Caco-2 (cell line): ENCODE results near the gene YAF2. TPM values are rescaled to one million over a fixed set of nuclear protein-coding genes. Genes with fewer than 3 reads are reported as not detected.

Experiments
- BruUV-seq: library from RNA; stranded (reverse); fragments of 400-500 nt; replicated peaks from 2 replicates; lab custom pipeline; 2021; lab: Mats Ljungman, UMichigan
- CTCF ChIA-PET: fragments of 300-600 bp; sonication (Branson Sonifier 250); formaldehyde crosslinking; loops from one replicate; lab custom pipeline; 2022; ENCODE audit warnings: antibody characterized with exemption; lab: Charles Lee
- POLR2A ChIA-PET: fragments of 300-600 bp; sonication (Branson Sonifier 250); formaldehyde crosslinking; loops from one replicate; lab custom pipeline; 2022; ENCODE audit warnings: antibody characterized with exemption; lab: Charles Lee
- DNase-seq, 2 experiments: peaks; one replicate each; pipeline versions ENCODE4 v3.0.0 to v3.0.0-alpha.2; 2020 to 2022
- H3K27me3 ChIP-seq: replicated peaks from 2 replicates; pipeline ENCODE4 v1.6.0; 2011; ENCODE audit warnings: low read length; ENCODE audit not compliant: control insufficient read depth, insufficient read depth
- H3K36me3 ChIP-seq: 2 replicates; pipeline ENCODE4 v1.5.1; 2011; ENCODE audit warnings: low read length; ENCODE audit not compliant: control insufficient read depth, insufficient read depth
- H3K4me1 ChIP-seq: fragments of 250-450 bp; sonication (Bioruptor Pico); 2 replicates; pipeline ENCODE4 v1.5.1; 2020; ENCODE audit warnings: mild to moderate bottlenecking
- H3K4me3 ChIP-seq: 2 replicates; pipeline ENCODE4 v1.5.1; 2011; ENCODE audit warnings: low read depth, mild to moderate bottlenecking, control low read depth, low read length
- H3K9me3 ChIP-seq: fragments of 250-450 bp; sonication (Bioruptor Pico); 2 replicates; pipeline ENCODE4 v1.5.1; 2020; ENCODE audit warnings: mild to moderate bottlenecking, moderate library complexity
- H3K27ac Mint-ChIP-seq: one replicate; pipeline ENCODE4 v1.8.0; 2022; ENCODE audit warnings: mixed read lengths; ENCODE audit not compliant: unreplicated experiment
- H3K27me3 Mint-ChIP-seq: one replicate; pipeline ENCODE4 v1.8.0; 2022; ENCODE audit warnings: mixed read lengths; ENCODE audit not compliant: insufficient read depth, unreplicated experiment
- H3K36me3 Mint-ChIP-seq: one replicate; pipeline ENCODE4 v1.8.0; 2022; ENCODE audit warnings: mild to moderate bottlenecking, mixed read lengths; ENCODE audit not compliant: insufficient read depth, unreplicated experiment
- H3K4me1 Mint-ChIP-seq: one replicate; pipeline ENCODE4 v1.8.0; 2022; ENCODE audit warnings: low read depth, mixed read lengths; ENCODE audit not compliant: unreplicated experiment
- H3K4me3 Mint-ChIP-seq: one replicate; pipeline ENCODE4 v1.8.0; 2022; ENCODE audit warnings: mild to moderate bottlenecking, moderate library complexity, mixed read lengths; ENCODE audit not compliant: unreplicated experiment
- H3K9me3 Mint-ChIP-seq: one replicate; pipeline ENCODE4 v1.8.0; 2022; ENCODE audit warnings: mixed read lengths; ENCODE audit not compliant: unreplicated experiment
- intact Hi-C: fragments of 100-400 bp; cut with micrococcal nuclease; formaldehyde crosslinking; loops from one replicate; pipeline ENCODE4 v1.10.0; 2022; ENCODE audit not compliant: unreplicated experiment
- total RNA-seq: library from RNA; stranded (reverse); gene quantifications from 2 replicates; pipeline ENCODE4 v1.2.3, GENCODE V29; 2022
- TF ChIP-seq, protein P1 (sequence below), 2 experiments: fragments of 200-600 bp in 1 of 2; IDR thresholded peaks; 1 replicate in 1 of 2; 2 replicates in 1 of 2; pipeline versions ENCODE4 v1.5.1 to v1.8.0; 2011 to 2022; ENCODE audit warnings: antibody characterized with exemption in 1 of 2, control low read depth in 1 of 2, inconsistent platforms in 1 of 2, low read depth in 1 of 2, low read length in 1 of 2, mild to moderate bottlenecking in 1 of 2, moderate library complexity in 1 of 2; ENCODE audit not compliant: insufficient read depth in 1 of 2, severe bottlenecking in 1 of 2, unreplicated experiment in 1 of 2

YAF2 gene
- total RNA-seq, 1 experiment from 2014 or later, result 29.2 TPM

DNA sequence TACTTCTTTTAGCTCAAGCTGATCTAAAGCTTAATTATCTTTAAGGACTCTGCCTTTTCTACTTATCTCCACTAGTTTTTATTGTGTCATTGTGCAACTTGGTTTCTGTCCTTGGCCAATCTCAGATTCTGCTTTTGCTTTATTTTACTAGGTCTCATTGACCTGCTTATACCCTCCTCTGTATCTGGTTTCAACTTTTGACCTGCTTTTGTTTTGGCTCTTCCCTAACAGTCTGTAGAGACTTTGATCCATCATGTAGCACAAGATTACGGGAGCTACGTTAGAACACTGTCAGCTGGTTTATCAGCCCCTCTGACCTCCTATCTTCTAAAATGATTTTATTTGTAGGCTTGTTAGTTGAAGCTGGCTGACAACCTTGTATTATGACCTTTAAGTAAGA lies 44.2 kb upstream of the YAF2 start:
- POLR2A ChIA-PET, result no interaction called here
- CTCF ChIA-PET, result interaction anchor here (1.3 kb wide), 1 partner anchor 50 kb away, joined by 3 read pairs; no protein-coding TSS in a partner anchor
- Mint-ChIP-seq H3K9me3 (no peaks in the 10 kb centered on the region), H3K27ac (no peak overlapping the region), H3K4me3 (no peak overlapping the region), H3K27me3 (peaks cover 2% of the 10 kb centered on the region), H3K4me1 (peaks cover 7% of the 10 kb centered on the region), H3K36me3 (no peaks in the 10 kb centered on the region)
- Histone ChIP-seq H3K4me3 (no peak overlapping the region), H3K9me3 (no peaks in the 10 kb centered on the region), H3K4me1 (peaks cover 20% of the 10 kb centered on the region), H3K36me3 (no peaks in the 10 kb centered on the region), H3K27me3 (peaks cover 1% of the 10 kb centered on the region; the same call in 1 of the 2 replicates)
- DNase-seq, result no peak
- no TSS peak for BruUV-seq
- TF ChIP-seq, protein P1, sequence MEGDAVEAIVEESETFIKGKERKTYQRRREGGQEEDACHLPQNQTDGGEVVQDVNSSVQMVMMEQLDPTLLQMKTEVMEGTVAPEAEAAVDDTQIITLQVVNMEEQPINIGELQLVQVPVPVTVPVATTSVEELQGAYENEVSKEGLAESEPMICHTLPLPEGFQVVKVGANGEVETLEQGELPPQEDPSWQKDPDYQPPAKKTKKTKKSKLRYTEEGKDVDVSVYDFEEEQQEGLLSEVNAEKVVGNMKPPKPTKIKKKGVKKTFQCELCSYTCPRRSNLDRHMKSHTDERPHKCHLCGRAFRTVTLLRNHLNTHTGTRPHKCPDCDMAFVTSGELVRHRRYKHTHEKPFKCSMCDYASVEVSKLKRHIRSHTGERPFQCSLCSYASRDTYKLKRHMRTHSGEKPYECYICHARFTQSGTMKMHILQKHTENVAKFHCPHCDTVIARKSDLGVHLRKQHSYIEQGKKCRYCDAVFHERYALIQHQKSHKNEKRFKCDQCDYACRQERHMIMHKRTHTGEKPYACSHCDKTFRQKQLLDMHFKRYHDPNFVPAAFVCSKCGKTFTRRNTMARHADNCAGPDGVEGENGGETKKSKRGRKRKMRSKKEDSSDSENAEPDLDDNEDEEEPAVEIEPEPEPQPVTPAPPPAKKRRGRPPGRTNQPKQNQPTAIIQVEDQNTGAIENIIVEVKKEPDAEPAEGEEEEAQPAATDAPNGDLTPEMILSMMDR (IDR thresholded peaks at IDR 0.05; ENCODE audit: insufficient read depth in 1 of 2, low read depth in 1 of 2, low read length in 1 of 2, severe bottlenecking in 1 of 2, unreplicated experiment in 1 of 2), result no peak
- intact Hi-C loops, result loop anchor here (5.0 kb wide), 1 partner anchor 155 kb away; no protein-coding TSS in a partner anchor

DNA sequence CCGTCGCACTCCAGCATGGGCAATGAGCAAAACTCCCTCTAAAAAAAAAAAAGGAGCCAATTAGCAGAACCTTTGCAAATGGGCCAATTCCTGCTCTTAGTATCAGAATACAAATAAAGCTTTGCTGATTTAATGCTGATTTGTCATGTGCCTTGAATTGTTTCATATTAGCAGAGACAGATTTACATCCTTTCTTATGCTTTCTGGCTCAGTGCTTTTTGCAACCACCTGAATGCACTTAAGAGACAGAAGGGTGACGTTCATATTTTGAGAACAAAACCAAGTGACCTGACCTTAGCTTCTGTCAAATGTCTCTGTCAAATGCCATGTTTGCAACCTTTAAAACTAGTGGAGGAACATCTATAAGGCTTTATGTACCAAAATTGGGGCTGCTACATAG lies 43.8 kb upstream of the YAF2 start:
- Mint-ChIP-seq H3K4me1 (peaks cover 7% of the 10 kb centered on the region), H3K27me3 (peaks cover 5% of the 10 kb centered on the region), H3K36me3 (no peaks in the 10 kb centered on the region), H3K9me3 (no peaks in the 10 kb centered on the region), H3K27ac (no peak overlapping the region), H3K4me3 (no peak overlapping the region)
- intact Hi-C loops, result loop anchor here (5.0 kb wide), 1 partner anchor 155 kb away; no protein-coding TSS in a partner anchor
- H3K4me1 ChIP-seq, result peaks cover 20% of the 10 kb centered on the region
- POLR2A ChIA-PET, result no interaction called here
- CTCF ChIA-PET, result interaction anchor here (1.3 kb wide), 1 partner anchor 50 kb away, joined by 3 read pairs; no protein-coding TSS in a partner anchor
- H3K36me3 ChIP-seq, result no peaks in the 10 kb centered on the region
- no peak overlapping the region for H3K4me3 ChIP-seq
- TF ChIP-seq, protein P1 (IDR thresholded peaks at IDR 0.05; ENCODE audit: insufficient read depth in 1 of 2, low read depth in 1 of 2, low read length in 1 of 2, severe bottlenecking in 1 of 2, unreplicated experiment in 1 of 2), result no peak
- DNase-seq, result no peak
- no peaks in the 10 kb centered on the region for H3K9me3 ChIP-seq
- H3K27me3 ChIP-seq, result peaks cover 1% of the 10 kb centered on the region; the same call in 1 of the 2 replicates
- BruUV-seq, result no TSS peak

DNA sequence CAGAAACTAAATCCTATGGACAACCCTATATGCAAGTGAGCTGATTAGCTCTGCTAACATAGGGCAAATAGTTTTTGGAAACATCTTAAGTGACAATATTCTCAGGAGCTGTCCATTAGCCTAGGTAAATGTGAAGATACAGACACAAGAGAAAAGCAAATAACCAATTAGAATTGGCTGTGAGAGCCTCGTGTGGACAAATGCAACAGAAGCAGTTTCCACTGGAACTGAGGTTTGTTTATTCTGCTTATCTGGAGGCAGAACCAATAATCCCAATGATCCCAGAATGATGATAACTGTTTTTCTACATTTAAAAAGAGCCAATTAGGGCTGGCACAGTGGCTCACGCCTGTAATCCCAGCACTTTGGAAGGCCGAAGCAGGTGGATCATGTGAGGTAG lies 43.2 kb upstream of the YAF2 start:
- ChIA-PET POLR2A (no interaction called here), CTCF (interaction anchor here (1.3 kb wide), 1 partner anchor 51 kb away, joined by 3 read pairs; no protein-coding TSS in a partner anchor)
- no peak overlapping the region for H3K27ac Mint-ChIP-seq
- H3K36me3 ChIP-seq, result no peaks in the 10 kb centered on the region
- intact Hi-C loops, result loop anchor here (5.0 kb wide), 1 partner anchor 154 kb away; no protein-coding TSS in a partner anchor
- DNase-seq, result peak in 1 of 2 experiments; percentile 42
- peaks cover 20% of the 10 kb centered on the region for H3K4me1 ChIP-seq
- peaks cover 5% of the 10 kb centered on the region for H3K27me3 Mint-ChIP-seq
- no peaks in the 10 kb centered on the region for H3K36me3 Mint-ChIP-seq
- H3K9me3 Mint-ChIP-seq, result no peaks in the 10 kb centered on the region
- H3K27me3 ChIP-seq, result peaks cover 1% of the 10 kb centered on the region; the same call in 1 of the 2 replicates
- H3K4me3 Mint-ChIP-seq, result no peak overlapping the region
- BruUV-seq, result no TSS peak
- TF ChIP-seq, protein P1 (IDR thresholded peaks at IDR 0.05; ENCODE audit: insufficient read depth in 1 of 2, low read depth in 1 of 2, low read length in 1 of 2, severe bottlenecking in 1 of 2, unreplicated experiment in 1 of 2), result no peak
- H3K4me1 Mint-ChIP-seq, result peaks cover 7% of the 10 kb centered on the region
- H3K9me3 ChIP-seq, result no peaks in the 10 kb centered on the region
- H3K4me3 ChIP-seq, result no peak overlapping the region
